IPS-18a (cell line): ENCODE results near the gene PEPD.

Experiments
- H3K27ac ChIP-seq: one replicate; pipeline ENCODE4 v1.5.1; 2013; ENCODE audit warnings: low read length
- H3K27me3 ChIP-seq: one replicate; pipeline ENCODE4 v1.6.1; 2013; ENCODE audit warnings: mild to moderate bottlenecking, low read length; ENCODE audit not compliant: control insufficient read depth, insufficient read depth
- H3K36me3 ChIP-seq: one replicate; pipeline ENCODE4 v1.6.1; 2013; ENCODE audit warnings: low read depth, low read length; ENCODE audit not compliant: control insufficient read depth
- H3K4me1 ChIP-seq: one replicate; pipeline ENCODE4 v1.6.1; 2013; ENCODE audit warnings: low read depth, low read length; ENCODE audit not compliant: control insufficient read depth
- H3K4me3 ChIP-seq: one replicate; pipeline ENCODE4 v1.5.1; 2013; ENCODE audit warnings: low read length
- H3K9ac ChIP-seq: one replicate; pipeline ENCODE4 v1.6.1; 2013; ENCODE audit warnings: mild to moderate bottlenecking, low read length, moderate library complexity
- H3K9me3 ChIP-seq: one replicate; pipeline ENCODE4 v1.6.1; 2013; ENCODE audit warnings: low read depth, low read length; ENCODE audit not compliant: control insufficient read depth

Gene PEPD

DNA sequence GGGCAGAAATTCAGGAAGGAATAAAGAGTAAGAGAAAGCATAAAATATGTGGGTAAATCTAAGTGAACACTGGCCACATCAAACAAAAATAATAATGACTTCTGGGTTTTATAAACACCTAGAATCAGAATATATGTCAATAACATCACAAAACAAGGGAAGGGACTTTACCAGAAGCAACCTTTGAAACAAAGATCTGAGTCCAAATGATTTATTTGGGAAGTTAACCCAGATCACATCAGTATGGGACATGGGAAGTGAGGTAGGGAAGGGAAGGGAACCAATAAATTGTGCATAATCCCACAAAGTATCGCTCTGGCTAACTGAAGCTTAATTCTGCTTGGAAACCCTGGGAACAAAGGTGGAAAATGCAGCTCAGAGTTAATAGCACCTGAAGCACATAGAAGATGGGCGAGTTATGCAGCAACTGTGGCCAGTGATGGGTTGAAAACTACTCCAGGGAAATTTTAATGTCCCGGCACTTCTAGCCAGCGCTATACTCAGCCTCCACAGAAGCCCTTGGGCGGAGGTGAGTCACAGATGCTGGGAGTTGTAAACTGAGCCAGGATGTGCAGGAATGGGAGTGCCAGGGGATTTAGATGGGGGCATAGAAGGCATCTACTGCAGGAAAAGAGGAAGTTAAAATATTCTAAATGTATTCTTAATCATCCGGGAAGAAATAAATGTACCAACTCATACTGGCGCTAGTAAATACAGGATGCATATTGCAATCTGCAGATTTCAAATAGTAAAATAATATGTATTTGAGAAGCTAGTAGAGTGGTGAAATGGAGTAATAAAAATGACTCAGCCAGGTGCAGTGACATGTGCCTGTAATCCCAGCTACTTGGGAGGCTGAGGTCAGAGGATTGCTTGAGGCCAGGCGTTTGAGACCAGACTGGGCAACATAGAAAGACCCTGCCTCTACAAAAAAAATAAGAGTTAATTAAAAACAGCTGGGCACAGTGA is 182.3 kb downstream of the PEPD start:
- H3K4me1 ChIP-seq = peaks cover 4% of the 10 kb centered on the region
- H3K27me3 ChIP-seq = no peaks in the 10 kb centered on the region
- H3K4me3 ChIP-seq = no peak overlapping the region
- no peak overlapping the region for H3K27ac ChIP-seq
- H3K36me3 ChIP-seq = no peaks in the 10 kb centered on the region
- no peaks in the 10 kb centered on the region for H3K9me3 ChIP-seq
- H3K9ac ChIP-seq = no peak overlapping the region
